SU-DHL-6 (cell line): ENCODE measurements around the gene TRMT44.

Source experiments
- H2AFZ ChIP-seq: fragments of 200-600 bp; sonication (generic); 2 replicates; pipeline ENCODE4 v1.6.1; 2014; ENCODE audit warnings: low read depth, mild to moderate bottlenecking, moderate library complexity, mixed read lengths, antibody characterized with exemption, low read length; ENCODE audit not compliant: severe bottlenecking
- H3F3A ChIP-seq: fragments of 200-600 bp; shearing (Covaris generic); 2 replicates; pipeline ENCODE4 v1.6.0; 2016; ENCODE audit warnings: antibody characterized with exemption, mild to moderate bottlenecking; ENCODE audit not compliant: insufficient read depth
- H3K27ac ChIP-seq: fragments of 200-600 bp; sonication (generic); 2 replicates; pipeline ENCODE4 v1.5.1; 2016; ENCODE audit warnings: low read depth, mild to moderate bottlenecking, low read length, moderate library complexity, mixed read lengths
- H3K27me3 ChIP-seq: fragments of 200-600 bp; sonication (generic), shearing (Covaris generic); 2 replicates; pipeline ENCODE4 v1.6.0; 2014; ENCODE audit warnings: mild to moderate bottlenecking, low read length
- H3K36me3 ChIP-seq: fragments of 200-600 bp; sonication (generic); 2 replicates; pipeline ENCODE4 v1.6.1; 2014; ENCODE audit warnings: mild to moderate bottlenecking, low read length, mixed read lengths
- H3K4me2 ChIP-seq: fragments of 300-600, 200-600 bp; shearing (Covaris generic), sonication (generic); 2 replicates; pipeline ENCODE4 v1.6.0; 2014; ENCODE audit warnings: low read length, low read depth, mild to moderate bottlenecking; ENCODE audit not compliant: poor library complexity, severe bottlenecking
- H3K4me3 ChIP-seq: fragments of 200-600 bp; sonication (generic); 2 replicates; pipeline ENCODE4 v1.5.1; 2014; ENCODE audit warnings: antibody characterized with exemption, low read length, mild to moderate bottlenecking, mixed read lengths; ENCODE audit not compliant: insufficient read depth, poor library complexity, severe bottlenecking
- H3K79me2 ChIP-seq: fragments of 200-600 bp; sonication (generic); 2 replicates; pipeline ENCODE4 v1.6.1; 2014; ENCODE audit warnings: mild to moderate bottlenecking, low read length, moderate library complexity; ENCODE audit not compliant: insufficient read depth
- H3K9ac ChIP-seq: fragments of 200-600 bp; sonication (generic); 2 replicates; pipeline ENCODE4 v1.7.0; 2014; ENCODE audit warnings: mild to moderate bottlenecking, low read length
- H3K9me2 ChIP-seq: fragments of 200-600 bp; sonication (generic); replicated peaks from 2 replicates; pipeline ENCODE4 v1.6.1; 2014; ENCODE audit warnings: low read length; ENCODE audit not compliant: insufficient read depth
- H3K9me3 ChIP-seq: fragments of 200-600 bp; sonication (generic); 2 replicates; pipeline ENCODE4 v1.6.1; 2014; ENCODE audit warnings: low read length, mixed read lengths; ENCODE audit not compliant: insufficient read depth
- H4K20me1 ChIP-seq: fragments of 200-600 bp; sonication (generic); 2 replicates; pipeline ENCODE4 v1.6.1; 2014; ENCODE audit warnings: low read depth, mild to moderate bottlenecking, antibody characterized with exemption, low read length, moderate library complexity, mixed read lengths
- CTCF ChIP-seq: fragments of 200-600 bp; sonication (generic); IDR thresholded peaks from one replicate; pipeline ENCODE4 v1.5.1; 2017; ENCODE audit warnings: antibody characterized with exemption, mild to moderate bottlenecking, low read length, moderate library complexity; ENCODE audit not compliant: insufficient read depth, poor library complexity, severe bottlenecking
- EZH2phosphoT487 ChIP-seq: fragments of 200-600 bp; sonication (generic), shearing (Covaris generic); conservative IDR thresholded peaks from 2 replicates; pipeline ENCODE4 v1.6.1; 2018; ENCODE audit warnings: mild to moderate bottlenecking, antibody characterized with exemption, low read length, moderate library complexity, mixed read lengths

TRMT44 gene

GRCh38 chr4:8515316-8516060 is 74.9 kb downstream of the TRMT44 start:
- Histone ChIP-seq H3K9me3 (no peaks in the 10 kb centered on the region), H3K4me2 (no peak overlapping the region), H4K20me1 (no peaks in the 10 kb centered on the region), H3K4me3 (no peak overlapping the region), H3F3A (no peaks in the 10 kb centered on the region), H2AFZ (no peak overlapping the region), H3K27me3 (no peaks in the 10 kb centered on the region), H3K27ac (no peak overlapping the region), H3K79me2 (no peaks in the 10 kb centered on the region), H3K36me3 (no peaks in the 10 kb centered on the region), H3K9ac (no peak overlapping the region), H3K9me2 (no peaks in the 10 kb centered on the region)
- TF ChIP-seq CTCF, result no peak

DNA sequence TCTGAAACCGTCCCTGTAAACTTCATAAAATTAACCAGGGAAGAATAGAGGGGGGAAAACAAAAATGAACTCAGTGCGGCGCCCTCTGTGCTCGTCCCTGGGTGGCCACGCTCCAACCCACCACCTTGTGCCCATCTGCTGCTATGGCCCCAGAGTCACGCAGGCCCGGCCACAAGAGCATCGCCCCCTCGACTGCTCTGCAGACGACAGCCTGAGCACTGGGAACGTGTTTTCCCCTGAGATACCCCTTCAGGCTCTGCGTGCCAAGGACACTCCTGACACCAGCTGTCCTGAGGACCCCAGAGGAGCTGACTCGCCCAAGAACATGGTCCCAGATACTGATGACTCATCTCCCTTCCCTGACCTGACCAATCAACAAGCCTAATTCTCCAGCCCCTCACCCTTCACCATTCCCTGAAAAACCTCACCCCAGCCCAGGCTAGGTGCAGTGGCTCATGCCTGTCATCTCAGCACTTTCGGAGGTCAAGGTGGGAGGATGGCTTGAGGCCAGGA is 75.5 kb downstream of the TRMT44 start:
- no peaks in the 10 kb centered on the region for H3K9me3 ChIP-seq
- H3K79me2 ChIP-seq, result no peaks in the 10 kb centered on the region
- no peak for TF ChIP-seq CTCF
- TF ChIP-seq EZH2phosphoT487, result no peak
- no peaks in the 10 kb centered on the region for H3F3A ChIP-seq
- H3K4me2 ChIP-seq, result no peak overlapping the region
- H3K27ac ChIP-seq, result no peak overlapping the region
- no peak overlapping the region for H3K9ac ChIP-seq
- H4K20me1 ChIP-seq, result no peaks in the 10 kb centered on the region
- H3K27me3 ChIP-seq, result no peaks in the 10 kb centered on the region
- no peak overlapping the region for H2AFZ ChIP-seq
- H3K9me2 ChIP-seq, result no peaks in the 10 kb centered on the region
- H3K36me3 ChIP-seq, result no peaks in the 10 kb centered on the region
- no peak overlapping the region for H3K4me3 ChIP-seq

DNA sequence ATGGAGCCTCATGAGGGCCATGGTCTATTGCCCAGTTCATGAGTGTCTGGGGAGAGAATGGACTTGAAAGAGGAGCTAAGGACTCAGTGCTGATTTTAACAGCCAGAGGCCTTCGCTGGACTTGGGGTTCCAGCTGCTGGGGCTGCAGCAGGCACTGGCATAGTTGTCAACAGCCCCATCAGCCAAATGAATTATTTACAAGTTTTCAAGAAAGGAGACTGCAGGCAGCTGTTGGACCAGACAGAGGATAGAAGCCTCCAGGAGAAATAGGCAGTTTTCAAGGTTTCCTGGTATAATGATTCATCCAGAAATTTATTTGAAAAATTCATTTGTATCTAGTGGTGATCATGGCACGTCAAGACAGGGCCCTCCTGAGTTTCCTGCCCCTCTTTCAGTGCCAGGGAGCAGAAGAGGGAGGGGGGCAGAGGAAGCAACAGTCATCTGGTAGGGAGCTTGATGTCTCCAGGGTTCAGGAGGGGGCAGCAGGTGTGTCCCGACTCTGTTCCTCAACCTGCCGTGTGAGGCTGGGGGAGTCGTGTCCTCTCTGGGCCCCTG is 76.5 kb downstream of the TRMT44 start:
- Histone ChIP-seq H3K27me3 (no peaks in the 10 kb centered on the region), H3K9ac (no peak overlapping the region), H4K20me1 (no peaks in the 10 kb centered on the region), H3K9me2 (no peaks in the 10 kb centered on the region), H3K36me3 (no peaks in the 10 kb centered on the region), H2AFZ (no peak overlapping the region), H3F3A (no peaks in the 10 kb centered on the region), H3K4me2 (no peak overlapping the region), H3K4me3 (no peak overlapping the region), H3K9me3 (no peaks in the 10 kb centered on the region), H3K79me2 (no peaks in the 10 kb centered on the region), H3K27ac (no peak overlapping the region)
- TF ChIP-seq EZH2phosphoT487, result no peak
- TF ChIP-seq CTCF, result no peak
